Gastrocnemius medialis (tissue), 4 donors: ENCODE measurements around the gene SARM1.

ENCODE experiments used
- CTCF ChIP-seq, 5 experiments: fragments of 450-650 bp in 3 of 5; fragments of 200-600 bp in 2 of 5; sonication (generic) in 2 of 5; IDR thresholded peaks in 4 of 5; conservative IDR thresholded peaks in 1 of 5; 1 replicate in 4 of 5; 2 replicates in 1 of 5; pipeline ENCODE4 v1.5.1; 2016 to 2019; ENCODE audit warnings: antibody characterized with exemption in 5 of 5, mild to moderate bottlenecking in 3 of 5, moderate library complexity in 3 of 5
- POLR2A ChIP-seq, 2 donors: fragments of 450-650 bp; IDR thresholded peaks; one replicate each; pipeline ENCODE4 v1.6.1; 2017; ENCODE audit warnings: antibody characterized with exemption in 2 of 2, mild to moderate bottlenecking in 2 of 2, moderate library complexity in 2 of 2

GRCh38 chr17:28334171-28334570 lies 37.3 kb upstream of the SARM1 start:
- no peak for TF ChIP-seq POLR2A (IDR thresholded peaks at IDR 0.05)
- no peak for TF ChIP-seq CTCF (IDR thresholded peaks at IDR 0.05 in 4 of 5, conservative IDR thresholded peaks at IDR 0.05 in 1 of 5)
